Gastrocnemius medialis (tissue), 4 donors: ENCODE data around the gene TNRC6B.

Experiments used
- CTCF ChIP-seq, 5 experiments: fragments of 450-650 bp in 3 of 5; fragments of 200-600 bp in 2 of 5; sonication (generic) in 2 of 5; IDR thresholded peaks in 4 of 5; conservative IDR thresholded peaks in 1 of 5; 1 replicate in 4 of 5; 2 replicates in 1 of 5; pipeline ENCODE4 v1.5.1; 2016 to 2019; ENCODE audit warnings: antibody characterized with exemption in 5 of 5, mild to moderate bottlenecking in 3 of 5, moderate library complexity in 3 of 5
- POLR2A ChIP-seq, 2 donors: fragments of 450-650 bp; IDR thresholded peaks; one replicate each; pipeline ENCODE4 v1.6.1; 2017; ENCODE audit warnings: antibody characterized with exemption in 2 of 2, mild to moderate bottlenecking in 2 of 2, moderate library complexity in 2 of 2

DNA sequence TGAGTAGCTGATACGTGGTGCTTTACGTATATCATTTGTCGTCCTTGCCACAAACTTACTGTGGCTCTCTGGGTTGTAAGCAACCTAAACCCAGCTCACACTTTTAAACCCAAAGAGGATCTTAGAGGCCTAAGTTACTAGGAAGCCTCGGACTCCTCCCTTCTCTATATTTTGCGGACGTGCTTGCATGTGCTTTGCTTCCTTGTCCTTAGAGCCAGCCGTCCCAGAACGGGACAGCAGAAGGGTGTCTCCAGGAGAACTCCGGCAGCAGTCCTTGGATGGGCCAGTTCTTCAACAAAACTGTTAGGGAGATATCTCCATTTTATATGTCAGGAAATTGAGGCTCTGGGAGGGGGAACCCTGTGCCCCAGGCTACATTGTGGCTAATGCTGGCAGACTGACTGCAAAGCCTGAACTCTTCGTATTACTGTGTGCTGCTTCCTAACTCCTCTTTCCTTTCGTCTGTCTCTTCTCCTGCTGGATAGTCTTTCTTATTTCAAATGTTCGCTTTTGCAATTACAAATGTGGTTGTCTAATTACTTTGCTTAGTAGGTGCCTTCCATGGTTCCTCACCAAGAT, 33.8 kb downstream of the TNRC6B start:
- TF ChIP-seq CTCF (IDR thresholded peaks at IDR 0.05 in 4 of 5, conservative IDR thresholded peaks at IDR 0.05 in 1 of 5) (no peak), POLR2A (IDR thresholded peaks at IDR 0.05) (no peak)
